Fibroblast of peridontal ligament (primary cell): ENCODE data around the gene C6orf89.
"Not testable (repeated sequence)": the region's sequence is repeated elsewhere in the genome, so short reads cannot be mapped to it uniquely, and the experiment has no call there.

ENCODE experiments used
- DNase-seq: peaks from one replicate; pipeline ENCODE4 v3.0.0-alpha.2; 2010; ENCODE audit errors: extremely low read depth

Gene C6orf89

GRCh38 chr6:36888115-36888643 lies 2.4 kb downstream of the C6orf89 start:
- no peak for DNase-seq

- DNase-seq, result no peak
These were observed 3.1 kb downstream of the C6orf89 start for GRCh38 chr6:36888654-36889481.

- no peak for DNase-seq
These were observed 4.4 kb downstream of the C6orf89 start for GRCh38 chr6:36890112-36890663.

- DNase-seq, result not testable (repeated sequence)
These were observed 5.4 kb downstream of the C6orf89 start for GRCh38 chr6:36891153-36891552.

- DNase-seq, result no peak
These were observed 8.5 kb downstream of the C6orf89 start for GRCh38 chr6:36893976-36894932.

- no peak for DNase-seq
These were observed 11.9 kb downstream of the C6orf89 start for GRCh38 chr6:36897609-36898008.

GRCh38 chr6:36904114-36904513 lies 18.4 kb downstream of the C6orf89 start:
- DNase-seq, result peak; percentile 66

GRCh38 chr6:36904851-36905393 lies 19.2 kb downstream of the C6orf89 start:
- no peak for DNase-seq

- no peak for DNase-seq
These were observed 21.0 kb downstream of the C6orf89 start for GRCh38 chr6:36906539-36907325.

- DNase-seq, result peak; percentile 72
These were observed 22.0 kb downstream of the C6orf89 start for GRCh38 chr6:36907781-36908180.

- DNase-seq, result no peak
These were observed 23.0 kb downstream of the C6orf89 start for GRCh38 chr6:36908747-36909146.

GRCh38 chr6:36912030-36912454 lies 26.3 kb downstream of the C6orf89 start:
- no peak for DNase-seq

- DNase-seq, result peak; percentile 95
These were observed 26.8 kb downstream of the C6orf89 start for GRCh38 chr6:36912586-36912985.

- no peak for DNase-seq
These were observed 27.3 kb downstream of the C6orf89 start for GRCh38 chr6:36913082-36913481.

- peak; percentile 48 for DNase-seq
These were observed 28.6 kb downstream of the C6orf89 start for GRCh38 chr6:36914227-36914794.

- DNase-seq, result no peak
These were observed 29.8 kb downstream of the C6orf89 start for GRCh38 chr6:36915599-36915998.

GRCh38 chr6:36916126-36916525 lies 30.4 kb downstream of the C6orf89 start:
- DNase-seq, result no peak

GRCh38 chr6:36917541-36918193 lies 31.9 kb downstream of the C6orf89 start:
- DNase-seq, result peak; percentile 98

GRCh38 chr6:36920049-36920448 lies 34.3 kb downstream of the C6orf89 start:
- DNase-seq, result no peak

GRCh38 chr6:36920546-36920945 lies 34.8 kb downstream of the C6orf89 start:
- DNase-seq, result peak; percentile 84
